Astrocyte of the hippocampus (primary cell): ENCODE measurements around the gene NFIB.
A peak's percentile ranks its signal among the peaks of the same experiment; 100 is the strongest.

Experiments
- DNase-seq: peaks from one replicate; pipeline ENCODE4 v3.0.0; 2011; ENCODE audit warnings: low read depth, low spot score

NFIB gene

DNA sequence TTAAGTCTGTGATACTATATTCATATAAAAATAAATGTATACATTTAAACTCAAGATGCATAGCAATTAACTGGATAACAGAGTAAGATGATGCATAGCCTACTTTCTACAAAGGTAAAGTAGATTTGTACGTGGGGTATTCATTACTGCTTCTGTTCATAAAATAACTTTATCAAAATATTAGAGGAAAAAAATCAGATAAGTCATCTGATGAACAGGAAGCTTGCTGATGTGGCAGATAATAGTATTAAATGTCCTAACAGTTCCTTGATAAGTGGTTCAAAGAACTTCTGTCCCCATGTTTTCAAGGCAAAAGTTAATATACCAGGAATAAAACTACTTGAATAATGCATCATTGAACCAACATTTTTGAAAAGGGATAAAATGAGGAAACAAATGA is 123.7 kb downstream of the NFIB start:
- DNase-seq, result no peak

DNA sequence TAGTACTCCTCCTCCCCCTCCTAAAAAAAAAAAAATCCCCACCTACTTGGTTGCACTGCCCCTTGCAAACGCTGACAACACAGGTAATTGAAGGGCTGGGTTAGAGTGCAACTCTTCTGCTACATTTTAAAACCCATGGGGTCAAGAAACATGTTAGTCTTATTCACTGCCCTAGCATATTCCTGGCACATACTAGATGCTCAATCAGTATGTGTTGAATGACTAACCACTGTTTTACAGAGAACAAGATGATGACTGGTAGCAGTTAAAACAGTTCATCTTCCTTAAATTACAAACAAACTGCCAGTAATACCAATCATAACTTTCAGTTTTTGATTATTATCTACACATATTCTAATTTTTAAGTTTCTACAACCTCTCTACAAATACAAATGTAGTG is 124.4 kb downstream of the NFIB start:
- no peak for DNase-seq

DNA sequence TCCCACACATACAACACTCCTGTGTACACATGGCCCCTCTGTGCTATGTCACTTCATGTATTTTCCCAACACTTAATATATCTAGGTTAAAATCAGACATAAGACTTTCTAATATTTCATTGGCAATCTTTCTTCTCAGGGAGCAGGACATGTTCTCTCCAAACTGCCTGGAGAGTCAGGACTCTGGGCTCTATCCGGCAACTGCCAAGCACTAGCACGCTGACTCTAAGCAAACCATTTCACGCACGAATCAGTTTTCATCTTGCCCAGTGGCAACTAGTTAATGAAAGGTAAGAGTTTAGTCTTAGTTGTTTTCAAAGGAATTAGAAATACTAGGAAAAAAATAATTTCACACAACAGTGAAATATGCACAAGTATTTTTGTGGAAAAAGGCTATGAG is 124.8 kb downstream of the NFIB start:
- DNase-seq, result no peak

DNA sequence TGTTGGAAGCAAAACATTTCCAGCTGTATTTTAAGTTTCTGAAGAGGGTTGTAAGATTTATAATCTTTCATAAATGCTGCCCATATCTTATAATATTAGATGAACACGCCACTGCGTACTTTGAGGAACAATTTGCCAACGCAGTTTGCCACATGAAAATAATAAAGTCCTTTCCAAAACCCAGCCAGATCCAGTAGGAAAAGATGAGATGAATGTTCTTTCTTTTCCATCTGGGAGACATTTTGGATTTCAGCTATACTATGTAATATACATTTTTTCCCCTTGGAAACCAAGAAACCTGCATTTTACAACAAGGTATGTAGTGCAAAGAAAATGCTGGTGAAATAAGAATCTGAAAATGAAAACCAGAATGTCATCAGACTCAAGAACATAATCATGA is 125.4 kb downstream of the NFIB start:
- no peak for DNase-seq

GRCh38 chr9:14188011-14188410 is 125.9 kb downstream of the NFIB start:
- DNase-seq, result no peak

- no peak for DNase-seq
Measured at GRCh38 chr9:14186096-14186495, 127.8 kb downstream of the NFIB start.

DNA sequence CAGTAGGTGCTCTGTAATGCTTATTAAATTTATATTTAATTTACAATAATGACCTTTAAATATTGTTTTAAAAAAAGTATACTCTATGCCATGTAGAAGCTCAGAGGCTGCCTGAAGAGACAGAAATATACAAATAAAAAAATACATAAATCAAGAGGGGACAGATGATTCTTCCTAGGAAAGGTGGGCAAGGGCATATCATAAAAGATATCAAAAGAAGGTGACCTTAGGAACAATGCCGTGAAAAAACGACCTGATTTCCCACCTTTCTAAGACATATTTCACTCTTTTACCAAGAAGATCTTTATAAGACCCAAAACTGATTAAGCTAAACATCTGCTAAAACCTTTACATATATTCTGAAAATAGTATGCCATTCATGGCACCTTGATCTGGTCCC is 128.9 kb downstream of the NFIB start:
- DNase-seq, result no peak

DNA sequence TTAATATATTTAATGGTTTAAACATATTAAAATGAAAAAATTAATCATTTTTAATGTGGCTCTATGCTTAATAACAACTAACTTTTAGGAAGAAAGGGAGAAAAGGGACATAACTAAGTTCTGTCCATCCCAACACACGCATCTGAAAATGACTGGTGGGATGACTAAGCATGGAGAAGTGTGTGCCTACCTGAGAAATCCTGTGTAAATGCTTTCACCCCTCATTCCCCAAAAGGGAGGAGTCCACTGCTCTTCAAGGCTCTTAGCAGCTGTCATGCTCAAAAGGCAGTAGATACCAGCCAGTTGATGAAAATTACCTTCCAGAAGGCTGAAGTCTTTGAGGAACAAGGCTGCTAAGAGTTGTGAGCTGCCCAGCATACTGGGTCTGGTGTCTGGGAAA is 130.9 kb downstream of the NFIB start:
- DNase-seq, result no peak

DNA sequence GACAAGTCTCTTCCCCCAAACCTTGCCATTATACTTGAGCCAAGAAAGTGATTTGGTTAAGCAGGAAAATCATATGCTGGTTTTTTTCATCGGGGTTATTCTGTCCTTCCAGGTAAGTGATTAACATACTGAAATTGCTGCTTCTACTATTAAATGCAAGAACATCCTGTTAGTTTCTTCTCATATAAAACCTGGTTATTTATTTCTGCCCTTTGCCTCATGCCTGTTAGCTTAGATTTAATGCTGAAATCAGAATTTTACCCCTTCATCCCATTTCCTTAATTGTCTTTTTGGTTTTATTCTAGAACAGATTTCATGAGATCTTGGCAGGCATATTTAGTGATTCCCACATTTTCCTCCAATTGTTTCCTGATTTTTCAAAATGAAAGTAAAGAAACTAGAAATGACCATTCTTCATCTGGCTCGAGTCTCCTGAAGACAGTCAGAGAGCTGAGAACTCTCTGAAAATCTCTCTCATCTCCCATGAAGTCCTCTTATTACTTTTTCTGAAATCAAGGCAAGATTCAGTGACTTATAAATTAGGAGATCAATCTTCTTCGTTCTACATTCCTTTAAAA is 132.9 kb downstream of the NFIB start:
- no peak for DNase-seq

- DNase-seq, result peak; percentile 61
Measured at GRCh38 chr9:14180093-14180959, 133.6 kb downstream of the NFIB start.

GRCh38 chr9:14179449-14179848 is 134.5 kb downstream of the NFIB start:
- peak; percentile 37 for DNase-seq

- DNase-seq, result no peak
Measured at GRCh38 chr9:14175778-14176177, 138.2 kb downstream of the NFIB start.

- peak; percentile 33 for DNase-seq
Measured at GRCh38 chr9:14173713-14174112, 140.2 kb downstream of the NFIB start.

- peak; percentile 33 for DNase-seq
Measured at GRCh38 chr9:14170973-14171596, 142.9 kb downstream of the NFIB start.

DNA sequence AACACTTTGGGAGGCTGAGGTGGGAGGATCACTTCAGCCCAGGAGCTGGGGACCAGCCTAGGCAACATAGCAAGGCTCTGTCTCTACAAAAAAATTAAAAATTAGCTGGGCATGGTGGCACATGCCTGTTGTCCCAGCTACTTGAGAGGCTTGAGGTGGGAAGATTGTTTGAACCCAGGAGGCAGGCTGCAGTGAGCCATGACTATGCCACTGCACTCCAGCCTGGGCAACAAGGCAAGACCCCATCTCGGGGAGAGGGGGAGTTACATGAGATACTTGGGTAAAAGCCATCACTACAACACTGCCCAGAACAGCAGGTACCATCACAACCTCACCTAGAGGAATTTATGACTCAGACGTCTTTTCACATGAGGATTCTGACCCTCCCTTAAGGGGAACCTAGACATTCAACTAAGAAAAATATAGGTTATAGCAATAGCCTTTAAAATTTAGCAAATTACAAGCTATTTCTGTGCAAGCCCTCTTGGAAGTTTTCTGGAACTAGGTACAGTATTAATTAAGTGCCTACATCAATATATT is 143.5 kb downstream of the NFIB start:
- DNase-seq, result no peak

GRCh38 chr9:14168381-14168780 is 145.6 kb downstream of the NFIB start:
- DNase-seq, result no peak

GRCh38 chr9:14165376-14166035 is 148.4 kb downstream of the NFIB start:
- DNase-seq, result no peak

DNA sequence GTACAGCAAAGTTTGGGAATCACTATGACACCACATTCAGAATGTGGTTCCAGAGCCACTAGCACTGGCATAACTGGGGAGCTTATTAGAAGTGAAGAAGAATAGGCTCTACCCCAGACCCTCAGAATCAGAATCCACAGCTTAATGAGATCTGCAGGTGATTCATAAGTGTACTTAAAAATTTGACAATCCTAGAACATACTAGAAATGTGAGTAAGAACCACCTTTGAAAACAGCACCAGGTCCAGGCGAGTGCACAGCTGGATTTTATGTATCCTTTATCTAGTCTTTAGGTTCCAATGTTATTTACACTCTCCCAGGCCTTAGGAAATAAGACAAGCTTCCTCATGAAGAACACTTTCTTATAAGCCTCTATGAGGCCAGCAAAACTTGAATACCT is 149.0 kb downstream of the NFIB start:
- DNase-seq, result no peak

- DNase-seq, result no peak
Measured at GRCh38 chr9:14159440-14160216, 154.3 kb downstream of the NFIB start.

- no peak for DNase-seq
Measured at GRCh38 chr9:14158916-14159315, 155.0 kb downstream of the NFIB start.

DNA sequence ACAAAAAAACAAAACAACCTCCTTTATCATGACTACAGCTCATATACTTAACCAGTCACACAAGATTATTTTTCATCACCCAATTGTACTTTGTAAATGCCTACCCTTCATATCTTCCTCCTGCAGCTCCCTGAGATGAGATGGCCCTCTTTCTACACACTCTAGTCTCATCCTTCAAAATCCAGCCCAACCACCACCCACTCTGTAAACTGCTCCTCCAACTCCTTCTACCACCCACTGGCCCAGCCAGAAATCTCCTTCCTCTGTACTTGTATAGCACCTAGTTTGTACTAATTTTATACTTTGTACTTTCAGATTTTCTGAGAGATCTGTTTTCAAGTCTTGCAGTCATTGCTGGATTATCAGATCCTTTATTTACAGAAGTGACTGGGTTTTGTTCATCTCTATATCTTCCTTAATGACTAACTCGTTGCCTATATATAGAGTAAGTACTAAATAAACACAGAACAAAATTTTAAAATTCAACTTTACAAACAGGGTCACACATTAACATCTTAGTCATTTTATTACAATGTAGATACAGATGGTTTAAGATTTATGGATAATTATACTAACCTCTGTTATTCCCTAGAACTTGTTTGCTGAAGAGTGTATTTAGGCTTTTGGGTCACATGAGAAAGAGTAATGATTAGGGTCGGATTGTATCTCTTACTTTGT is 155.7 kb downstream of the NFIB start:
- no peak for DNase-seq
